Measurements from ENCODE around the gene CARD14. TPM values are rescaled to one million over a fixed set of nuclear protein-coding genes. Genes with fewer than 3 reads are reported as not detected.

Gene CARD14
- total and polyA plus RNA-seq, 12 donors, result 0.30 to 3.4 (median 1.1) TPM

DNA sequence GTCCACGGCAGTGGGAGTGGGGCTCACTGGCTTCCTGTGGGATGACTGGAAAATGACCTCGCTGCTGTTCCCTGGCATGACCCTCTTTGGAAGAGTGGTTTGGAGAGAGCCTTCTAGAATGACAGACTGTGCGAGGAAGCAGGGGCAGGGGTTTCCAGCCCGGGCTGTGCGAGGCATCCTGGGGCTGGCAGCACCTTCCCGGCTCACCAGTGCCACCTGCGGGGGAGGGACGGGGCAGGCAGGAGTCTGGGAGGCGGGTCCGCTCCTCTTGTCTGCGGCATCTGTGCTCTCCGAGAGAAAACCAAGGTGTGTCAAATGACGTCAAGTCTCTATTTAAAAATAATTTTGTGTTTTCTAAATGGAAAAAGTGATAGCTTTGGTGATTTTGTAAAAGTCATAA, 83.0 kb downstream of the CARD14 start:
- Histone ChIP-seq H3K27me3 (no peaks in the 10 kb centered on the region), H3K36me3 (replicated peaks in 1 of 2) (peaks cover 0 to 22% of the 10 kb centered on the region in 2 donors), H3K4me1 (replicated peaks in 1 of 2) (peaks cover 14 to 25% of the 10 kb centered on the region in 2 donors), H3K4me3 (no peak overlapping the region), H3K9me3 (replicated peaks in 1 of 3) (no peaks in the 10 kb centered on the region), H3K27ac (peak overlapping the region in 2 of 5 donors; percentile 36 to 90)
- 58 to 61% (median 60%) methylated on average over 12 to 13 of the region's 13 CpGs for WGBS, 4 donors
- TF ChIP-seq POLR2A (IDR thresholded peaks at IDR 0.05), result no peak
- TF ChIP-seq, protein P1, sequence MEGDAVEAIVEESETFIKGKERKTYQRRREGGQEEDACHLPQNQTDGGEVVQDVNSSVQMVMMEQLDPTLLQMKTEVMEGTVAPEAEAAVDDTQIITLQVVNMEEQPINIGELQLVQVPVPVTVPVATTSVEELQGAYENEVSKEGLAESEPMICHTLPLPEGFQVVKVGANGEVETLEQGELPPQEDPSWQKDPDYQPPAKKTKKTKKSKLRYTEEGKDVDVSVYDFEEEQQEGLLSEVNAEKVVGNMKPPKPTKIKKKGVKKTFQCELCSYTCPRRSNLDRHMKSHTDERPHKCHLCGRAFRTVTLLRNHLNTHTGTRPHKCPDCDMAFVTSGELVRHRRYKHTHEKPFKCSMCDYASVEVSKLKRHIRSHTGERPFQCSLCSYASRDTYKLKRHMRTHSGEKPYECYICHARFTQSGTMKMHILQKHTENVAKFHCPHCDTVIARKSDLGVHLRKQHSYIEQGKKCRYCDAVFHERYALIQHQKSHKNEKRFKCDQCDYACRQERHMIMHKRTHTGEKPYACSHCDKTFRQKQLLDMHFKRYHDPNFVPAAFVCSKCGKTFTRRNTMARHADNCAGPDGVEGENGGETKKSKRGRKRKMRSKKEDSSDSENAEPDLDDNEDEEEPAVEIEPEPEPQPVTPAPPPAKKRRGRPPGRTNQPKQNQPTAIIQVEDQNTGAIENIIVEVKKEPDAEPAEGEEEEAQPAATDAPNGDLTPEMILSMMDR (IDR thresholded peaks at IDR 0.05), result peak in 5 of 6 experiments; percentile 19 to 56 (median 44)
- DNase-seq, result peak; percentile 57 to 85 (median 76)
- intact Hi-C loops (cut with DNase I), result no loop called here

DNA sequence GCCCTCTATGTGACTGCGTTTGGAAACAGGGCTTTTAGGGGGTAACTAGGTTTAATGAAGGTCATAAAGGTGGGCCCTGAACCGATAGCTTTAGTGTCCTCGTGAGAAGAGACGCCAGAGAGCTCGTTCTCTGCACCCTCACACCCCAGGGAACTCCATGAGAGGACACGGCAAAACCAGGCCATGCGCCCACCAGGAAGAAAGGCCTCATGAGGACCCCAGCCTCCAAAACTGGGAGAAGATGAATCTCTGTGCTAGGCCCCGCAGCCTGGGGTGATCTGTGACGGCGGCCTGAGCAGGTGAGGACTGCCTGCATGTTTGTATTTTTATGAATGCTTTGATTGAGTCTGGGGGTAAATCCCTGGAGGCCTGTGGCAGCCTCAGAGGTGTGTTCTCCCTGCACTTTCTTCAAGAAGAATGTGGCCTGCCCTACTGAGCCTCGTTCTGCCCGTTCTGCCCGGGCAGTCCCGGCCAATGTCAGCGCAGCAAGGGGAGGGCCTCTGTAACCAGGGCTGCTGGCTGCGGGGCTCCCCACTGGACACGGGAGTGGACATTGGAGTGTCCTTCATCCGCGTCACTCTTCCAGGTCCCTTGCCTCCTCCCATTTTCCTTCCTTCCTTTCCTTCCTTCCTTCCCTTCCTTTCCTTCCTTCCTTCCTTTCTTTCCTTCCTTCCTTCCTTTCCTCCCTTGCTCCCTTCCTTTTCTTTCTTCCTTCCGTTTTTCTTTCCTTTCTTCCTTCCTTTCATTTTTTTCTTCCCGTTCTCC, 84.0 kb downstream of the CARD14 start:
- intact Hi-C loops (cut with DNase I), result no loop called here
- H3K4me3 ChIP-seq, result no peak overlapping the region
- WGBS, 4 donors, result 87 to 93% (median 90%) methylated on average over 13 to 21 of the region's 21 CpGs
- H3K27me3 ChIP-seq, result no peaks in the 10 kb centered on the region
- TF ChIP-seq POLR2A (IDR thresholded peaks at IDR 0.05), result no peak
- TF ChIP-seq, protein P1 (IDR thresholded peaks at IDR 0.05), result no peak
- no peak for DNase-seq
- H3K4me1 ChIP-seq (replicated peaks in 1 of 2), result peaks cover 14 to 25% of the 10 kb centered on the region in 2 donors
- peaks cover 0 to 19% of the 10 kb centered on the region in 2 donors for H3K36me3 ChIP-seq (replicated peaks in 1 of 2)
- H3K27ac ChIP-seq, result peak overlapping the region; percentile 85 to 95 (median 90)
- H3K9me3 ChIP-seq (replicated peaks in 1 of 3), result no peaks in the 10 kb centered on the region

DNA sequence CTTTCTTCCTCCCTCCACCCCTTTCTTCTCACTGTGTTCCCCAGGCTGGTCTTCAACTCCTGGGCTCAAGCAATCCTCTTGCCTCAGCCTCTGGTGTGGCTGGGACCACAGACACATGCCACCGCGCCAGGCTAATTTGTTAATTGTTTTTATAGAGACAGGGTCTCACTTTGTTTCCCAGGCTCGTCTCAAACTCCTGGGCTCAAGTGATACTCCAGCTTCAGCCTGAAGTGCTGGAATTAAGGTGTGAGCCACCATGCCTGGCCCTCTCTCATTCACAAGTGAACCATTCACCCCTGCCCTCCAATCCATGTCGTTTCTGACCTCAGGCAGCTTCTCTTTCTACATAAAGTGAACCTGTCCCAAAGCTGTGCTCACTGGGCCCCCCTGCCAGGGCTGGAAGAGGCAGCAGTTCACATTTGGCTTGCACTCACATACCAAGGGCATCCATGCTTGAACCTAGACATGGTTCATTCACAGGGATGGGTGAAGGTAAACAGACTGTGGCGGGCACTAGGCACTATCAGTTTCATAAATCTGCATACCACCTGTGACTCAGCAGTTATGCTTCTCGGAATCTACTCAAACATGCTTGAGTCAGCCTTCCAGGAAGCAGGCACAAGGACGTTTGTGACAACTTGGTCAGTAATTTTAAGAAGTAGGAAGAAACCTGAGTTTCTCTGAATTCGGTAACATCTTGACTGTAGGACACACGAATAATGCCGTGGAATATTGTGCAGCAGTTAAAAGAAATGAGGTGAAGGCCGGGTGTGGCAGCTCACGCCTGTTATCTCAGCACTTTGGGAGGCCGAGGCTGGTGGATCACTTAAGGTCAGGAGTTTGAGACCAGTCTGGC, 84.8 kb downstream of the CARD14 start:
- peaks cover 14 to 28% of the 10 kb centered on the region in 2 donors for H3K4me1 ChIP-seq (replicated peaks in 1 of 2)
- no peaks in the 10 kb centered on the region for H3K27me3 ChIP-seq
- WGBS, 4 donors, result 35 to 53% (median 43%) methylated on average over 12 to 13 of the region's 13 CpGs
- peak overlapping the region; percentile 85 to 95 (median 90) for H3K27ac ChIP-seq
- H3K4me3 ChIP-seq, result no peak overlapping the region
- peaks cover 0 to 14% of the 10 kb centered on the region in 2 donors for H3K36me3 ChIP-seq (replicated peaks in 1 of 2)
- no peaks in the 10 kb centered on the region for H3K9me3 ChIP-seq (replicated peaks in 1 of 3)
- intact Hi-C loops (cut with DNase I), result no loop called here
- TF ChIP-seq, protein P1 (IDR thresholded peaks at IDR 0.05), result no peak
- TF ChIP-seq POLR2A (IDR thresholded peaks at IDR 0.05), result peak in 1 of 2 donors; percentile 63
- peak; percentile 66 to 92 (median 86) for DNase-seq

DNA sequence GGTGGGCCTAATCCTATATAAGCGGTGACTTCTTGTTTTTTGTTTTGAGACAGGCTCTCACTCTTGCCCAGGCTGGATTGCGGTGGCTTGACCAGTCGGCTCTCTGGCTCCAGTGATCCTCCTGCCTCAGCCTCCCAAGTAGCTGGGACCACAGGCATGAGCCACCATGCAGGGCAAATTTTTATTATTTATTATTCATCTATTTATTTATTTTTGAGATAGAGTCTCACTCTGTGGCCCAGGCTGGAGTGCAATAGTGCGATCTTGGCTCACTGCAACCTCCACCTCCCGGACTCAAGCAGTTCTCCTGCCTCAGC, 86.2 kb downstream of the CARD14 start:
- intact Hi-C loops (cut with DNase I), result no loop called here
- DNase-seq, result no peak
- TF ChIP-seq POLR2A (IDR thresholded peaks at IDR 0.05), result no peak
- TF ChIP-seq, protein P1 (IDR thresholded peaks at IDR 0.05), result no peak
- H3K4me1 ChIP-seq (replicated peaks in 1 of 2), result peaks cover 14 to 31% of the 10 kb centered on the region in 2 donors
- WGBS, 4 donors, result 95 to 100% (median 98%) methylated on average over 5 of the region's 5 CpGs
- peaks cover 0 to 14% of the 10 kb centered on the region in 2 donors for H3K36me3 ChIP-seq (replicated peaks in 1 of 2)
- H3K27me3 ChIP-seq, result no peaks in the 10 kb centered on the region
- H3K27ac ChIP-seq, result peak overlapping the region in 4 of 5 donors; percentile 85 to 95 (median 90)
- H3K4me3 ChIP-seq, result no peak overlapping the region
- H3K9me3 ChIP-seq (replicated peaks in 1 of 3), result no peaks in the 10 kb centered on the region
